Measurements from ENCODE around the gene UMOD.

- TF ChIP-seq TAF1 (IDR thresholded peaks at IDR 0.05; ENCODE audit: borderline replicate concordance, low read depth, low read length) (no peak), POLR2A (IDR thresholded peaks at IDR 0.05; ENCODE audit: low read depth, low read length) (no peak), POLR2AphosphoS5 (IDR thresholded peaks at IDR 0.05; ENCODE audit: low read depth, low read length) (no peak)
These were observed 44.7 kb downstream of the UMOD start for GRCh38 chr16:20307791-20308190.
